ENCODE data around the gene YPEL1.

- no peak for TF ChIP-seq EZH2 (IDR thresholded peaks at IDR 0.05)
- no peak for TF ChIP-seq POLR2AphosphoS5 (IDR thresholded peaks at IDR 0.05; ENCODE audit: borderline replicate concordance, low read depth, low read length)
These were observed 22.1 kb downstream of the YPEL1 start for GRCh38 chr22:21713428-21714058.
